Pons (tissue), 1 donor: ENCODE measurements around the gene TOMM40L.
"Not testable (repeated sequence)": the region's sequence is repeated elsewhere in the genome, so short reads cannot be mapped to it uniquely, and the experiment has no call there.

Source experiments
- DNase-seq: peaks from one replicate; pipeline ENCODE4 v3.0.0-alpha.2; 2016; ENCODE audit warnings: low spot score

The TOMM40L gene

DNA sequence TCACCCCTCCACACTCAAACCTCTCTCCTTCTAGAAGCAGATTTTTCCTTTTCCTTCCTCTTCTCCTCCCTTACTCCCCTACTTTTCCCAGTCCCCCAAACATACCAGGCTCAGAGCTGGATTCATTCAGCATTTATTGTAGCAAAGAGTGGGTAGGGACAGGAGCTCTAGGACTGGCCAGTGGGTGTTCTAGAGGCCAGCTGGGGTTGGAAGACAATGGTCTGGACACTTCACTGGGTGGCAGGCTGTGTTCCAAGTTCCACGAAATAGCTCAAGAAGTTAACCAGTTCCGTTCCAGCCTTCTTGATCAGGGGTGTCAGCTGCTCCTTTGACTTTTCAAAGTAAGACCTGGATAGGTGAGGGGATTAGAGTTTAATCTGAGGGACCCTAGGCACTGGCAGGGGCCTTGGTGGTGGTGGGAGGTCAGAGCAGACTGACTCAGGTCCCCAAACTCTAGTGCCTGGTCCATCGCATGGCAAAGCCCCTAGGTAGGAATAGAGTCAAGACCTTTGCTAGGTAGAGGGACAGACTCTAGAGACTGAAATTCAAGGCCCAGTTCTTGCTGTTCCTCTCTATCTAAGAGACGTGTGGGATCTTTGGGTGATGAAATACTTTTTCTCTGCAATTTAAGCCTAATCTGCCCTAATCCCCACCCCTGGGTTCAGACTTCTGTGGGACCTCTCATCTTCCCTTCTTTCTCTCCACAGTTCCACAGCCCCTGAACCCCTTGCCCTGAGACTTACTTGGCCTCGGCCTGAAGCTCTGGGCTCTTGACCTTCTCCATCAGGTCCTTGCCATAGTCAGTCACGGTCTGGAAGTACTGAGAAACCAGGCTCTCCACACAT lies 3.5 kb upstream of the TOMM40L start:
- no peak for DNase-seq

DNA sequence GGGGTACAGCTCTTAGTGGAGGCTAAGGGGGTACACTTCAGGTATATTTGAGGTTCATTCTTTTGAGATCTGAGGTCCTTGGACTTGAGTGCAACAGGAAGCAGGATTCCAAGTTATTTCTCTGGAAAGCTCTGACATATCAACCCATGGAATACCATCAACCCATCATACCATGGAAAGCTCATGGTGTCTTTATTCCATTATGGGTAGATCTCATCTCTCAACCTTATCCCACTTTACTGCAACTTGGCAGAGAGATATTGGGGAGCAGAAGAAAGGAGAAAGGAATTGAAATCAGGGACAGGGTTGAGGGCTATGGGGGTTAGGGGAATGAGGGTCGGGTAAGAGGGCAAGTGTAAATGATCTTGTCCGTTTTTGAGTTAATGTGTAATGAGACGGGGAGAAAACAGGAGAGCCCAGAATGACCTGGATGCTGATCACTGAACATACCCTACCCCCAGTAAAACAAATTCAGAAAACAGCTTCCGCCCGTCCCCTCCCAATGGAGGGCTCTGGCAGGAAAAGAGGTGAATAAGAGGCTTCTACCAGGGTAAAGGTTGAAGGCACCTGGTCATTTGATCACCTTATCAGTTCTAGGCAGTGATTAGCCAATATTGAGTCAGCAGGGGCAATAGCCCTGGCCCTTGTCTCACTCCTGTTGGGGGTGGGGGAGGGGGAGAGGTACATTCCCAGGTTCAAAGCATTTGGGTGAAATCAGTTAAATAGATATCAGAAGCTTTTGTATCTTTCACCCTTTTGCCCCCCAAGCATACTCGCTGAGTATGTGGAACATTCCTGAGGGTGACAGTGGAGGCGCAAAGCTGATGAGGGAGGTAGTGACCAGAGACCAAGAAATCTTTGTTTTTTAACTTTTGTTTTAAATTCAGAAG lies 1.8 kb upstream of the TOMM40L start:
- DNase-seq, result no peak

DNA sequence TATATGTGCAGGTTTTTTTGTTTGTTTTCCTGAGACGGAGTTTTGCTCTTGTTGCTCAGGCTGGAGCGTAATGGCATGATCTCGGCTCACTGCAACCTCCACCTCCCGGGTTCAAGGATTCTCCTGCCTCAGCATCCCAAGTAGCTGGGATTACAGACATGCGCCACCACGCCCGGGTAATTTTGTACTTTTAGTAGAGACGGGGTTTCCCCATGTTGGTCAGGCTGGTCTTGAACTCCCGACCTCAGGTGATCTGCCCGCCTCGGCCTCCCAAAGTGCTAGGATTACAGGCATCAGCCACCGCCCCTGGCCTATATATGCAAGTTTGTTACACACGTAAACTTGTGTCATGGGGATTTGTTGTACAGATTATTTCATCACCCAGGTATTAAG lies 1.2 kb upstream of the TOMM40L start:
- not testable (repeated sequence) for DNase-seq

DNA sequence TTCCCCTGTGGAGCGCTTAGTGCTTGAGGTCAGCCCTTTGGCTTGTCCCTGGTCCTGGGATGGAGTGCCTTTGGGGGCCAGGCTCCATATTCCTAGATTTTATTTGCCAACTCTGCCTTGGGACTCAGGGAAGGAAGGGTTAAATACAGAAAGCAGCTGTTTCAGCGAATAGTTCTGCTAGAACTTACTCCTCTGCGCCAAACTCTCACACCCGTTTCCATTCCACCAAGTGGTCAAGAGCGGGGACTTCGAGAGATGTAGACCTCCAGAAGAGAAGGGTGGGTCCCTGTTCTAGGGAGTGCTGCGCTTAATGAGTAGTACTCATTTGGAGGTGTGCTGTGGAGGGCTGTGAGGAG lies 704 bp upstream of the TOMM40L start:
- no peak for DNase-seq

DNA sequence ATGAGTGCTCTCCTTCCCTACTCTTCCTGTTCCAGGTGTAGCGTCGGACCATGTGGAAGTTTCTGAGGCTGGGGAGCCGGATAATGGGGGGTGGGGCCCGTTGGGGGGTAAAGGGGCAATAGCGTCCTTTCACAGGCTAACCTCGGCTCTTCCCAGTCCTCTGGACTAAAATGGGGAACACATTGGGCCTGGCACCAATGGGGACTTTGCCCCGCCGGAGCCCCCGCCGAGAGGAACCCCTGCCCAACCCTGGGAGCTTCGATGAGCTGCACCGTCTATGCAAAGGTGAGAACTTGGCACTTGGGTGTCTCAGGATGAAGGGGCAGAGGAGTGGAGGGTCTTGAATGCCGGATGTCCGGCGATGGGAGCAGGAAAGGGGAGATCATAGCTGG lies 456 bp downstream of the TOMM40L start:
- no peak for DNase-seq

DNA sequence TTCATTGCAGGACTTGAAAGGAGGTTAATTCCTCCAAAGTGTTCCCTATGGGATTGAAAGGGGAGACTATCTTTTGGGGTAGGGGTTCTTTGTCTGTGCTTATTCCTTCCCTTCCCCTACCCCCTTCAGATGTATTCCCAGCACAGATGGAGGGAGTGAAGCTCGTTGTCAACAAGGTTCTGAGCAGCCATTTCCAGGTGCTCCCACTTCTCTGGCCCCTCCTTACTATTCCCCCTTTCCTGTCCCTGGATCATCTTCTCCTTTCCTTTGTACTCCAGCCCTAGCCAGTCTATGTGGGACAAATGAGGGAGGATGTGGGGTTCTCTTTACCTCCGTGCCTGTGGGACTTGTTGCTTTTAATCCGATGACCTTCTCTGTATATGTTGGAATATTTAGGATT lies 899 bp downstream of the TOMM40L start:
- no peak for DNase-seq

DNA sequence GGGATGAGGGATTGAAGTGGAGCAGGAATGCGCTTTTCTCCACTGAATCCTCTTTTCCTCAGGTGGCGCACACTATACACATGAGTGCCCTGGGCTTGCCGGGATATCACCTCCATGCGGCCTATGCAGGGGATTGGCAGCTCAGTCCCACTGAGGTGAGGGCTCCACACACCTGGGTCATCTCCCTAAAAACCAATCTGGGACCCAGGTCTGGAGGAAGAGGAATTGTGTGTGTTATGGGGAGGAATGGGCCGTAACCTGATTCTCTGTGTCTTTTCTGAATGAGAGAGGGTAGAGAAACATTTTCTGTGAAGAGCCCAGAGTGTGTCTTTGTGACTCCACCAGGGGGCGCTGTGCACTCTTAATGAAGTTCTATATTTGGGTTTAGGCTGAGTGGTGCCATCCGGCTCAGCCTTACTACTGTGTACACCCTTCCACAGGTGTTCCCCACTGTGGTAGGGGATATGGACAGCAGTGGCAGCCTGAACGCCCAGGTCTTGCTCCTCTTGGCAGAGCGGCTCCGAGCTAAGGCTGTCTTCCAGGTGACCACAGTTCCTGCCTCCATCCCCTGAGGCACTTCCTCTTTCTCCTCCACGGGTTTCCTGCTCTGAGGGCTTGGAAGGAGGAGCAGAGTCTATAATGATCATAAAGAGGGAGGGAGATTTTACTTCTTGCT lies 1.5 kb downstream of the TOMM40L start:
- DNase-seq, result peak; percentile 84

DNA sequence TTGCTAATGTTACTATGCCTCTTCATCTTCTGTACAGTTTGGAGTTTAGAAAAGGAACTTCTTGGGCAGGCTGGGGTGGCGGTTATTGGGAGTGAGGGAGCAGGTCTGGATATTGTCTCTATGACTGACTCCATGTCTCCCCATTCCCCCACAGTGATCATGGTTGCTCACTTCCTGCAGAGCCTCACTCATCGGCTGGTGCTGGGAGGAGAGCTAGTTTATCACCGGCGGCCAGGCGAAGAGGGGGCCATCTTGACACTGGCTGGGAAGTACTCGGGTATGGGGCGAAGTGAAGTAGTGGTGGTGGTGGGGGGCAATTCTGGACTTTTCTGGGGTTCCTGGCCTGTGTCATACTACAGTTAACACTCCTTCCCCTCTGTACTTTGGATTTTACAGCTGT lies 2.2 kb downstream of the TOMM40L start:
- no peak for DNase-seq

DNA sequence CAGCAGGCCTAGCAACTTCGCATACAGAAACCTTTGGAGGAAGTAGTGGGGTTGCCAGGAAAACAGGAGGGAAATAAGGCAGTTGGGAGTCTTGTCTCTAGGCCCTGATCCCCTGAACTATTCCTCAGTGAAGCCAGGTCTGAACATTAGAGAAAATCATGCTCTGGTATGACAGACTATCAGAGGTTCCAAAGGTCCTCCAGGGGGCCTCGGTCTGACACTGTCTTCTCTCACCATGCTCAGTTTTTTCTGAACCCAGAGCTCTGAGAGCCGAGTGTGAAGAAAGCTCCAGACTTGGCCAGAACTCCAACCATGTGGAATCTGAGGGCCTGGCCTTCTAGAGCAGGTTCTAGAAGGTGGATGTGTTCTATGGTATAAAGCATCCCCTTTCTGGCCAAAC lies 4.0 kb downstream of the TOMM40L start:
- no peak for DNase-seq

DNA sequence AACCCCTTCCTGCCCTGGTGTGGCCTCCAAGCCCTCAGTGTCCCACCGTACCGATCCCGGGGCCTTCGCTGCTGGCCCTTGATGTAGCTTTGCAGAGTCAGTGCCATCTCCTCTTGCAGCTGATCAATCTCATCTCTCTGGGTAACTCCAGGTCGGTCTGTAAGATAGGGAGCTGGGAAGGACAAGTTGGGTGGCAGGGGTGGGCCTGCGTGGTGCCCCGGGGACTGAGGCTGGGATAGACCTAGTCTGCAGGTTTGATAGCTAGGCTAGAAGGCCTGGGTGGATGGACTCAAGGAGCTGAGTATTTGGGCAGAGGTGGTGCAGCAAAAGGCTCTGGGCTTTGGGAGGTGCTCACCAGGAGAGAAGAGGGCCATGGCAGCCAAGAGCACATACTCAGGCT lies 4.9 kb downstream of the TOMM40L start:
- no peak for DNase-seq

DNA sequence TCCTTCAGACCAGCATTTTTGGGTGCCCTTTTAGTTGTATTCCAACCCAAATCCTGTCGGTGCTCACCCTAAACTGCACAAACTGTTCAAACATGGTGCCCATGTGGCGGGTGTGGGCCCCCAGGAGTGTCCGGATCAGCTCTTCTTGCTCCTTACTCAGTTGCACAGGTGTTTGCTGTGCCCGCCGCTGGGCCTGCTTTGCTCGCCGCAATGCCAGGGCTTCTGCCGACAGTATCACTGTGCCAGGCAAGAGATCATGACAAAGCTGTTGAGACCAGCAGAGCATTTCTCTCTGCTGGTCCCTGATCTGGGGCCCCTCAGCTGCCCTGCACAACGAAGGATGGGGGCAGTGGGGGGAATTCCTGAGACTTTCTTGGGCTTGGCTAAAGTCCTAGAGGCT lies 7.2 kb downstream of the TOMM40L start:
- no peak for DNase-seq

DNA sequence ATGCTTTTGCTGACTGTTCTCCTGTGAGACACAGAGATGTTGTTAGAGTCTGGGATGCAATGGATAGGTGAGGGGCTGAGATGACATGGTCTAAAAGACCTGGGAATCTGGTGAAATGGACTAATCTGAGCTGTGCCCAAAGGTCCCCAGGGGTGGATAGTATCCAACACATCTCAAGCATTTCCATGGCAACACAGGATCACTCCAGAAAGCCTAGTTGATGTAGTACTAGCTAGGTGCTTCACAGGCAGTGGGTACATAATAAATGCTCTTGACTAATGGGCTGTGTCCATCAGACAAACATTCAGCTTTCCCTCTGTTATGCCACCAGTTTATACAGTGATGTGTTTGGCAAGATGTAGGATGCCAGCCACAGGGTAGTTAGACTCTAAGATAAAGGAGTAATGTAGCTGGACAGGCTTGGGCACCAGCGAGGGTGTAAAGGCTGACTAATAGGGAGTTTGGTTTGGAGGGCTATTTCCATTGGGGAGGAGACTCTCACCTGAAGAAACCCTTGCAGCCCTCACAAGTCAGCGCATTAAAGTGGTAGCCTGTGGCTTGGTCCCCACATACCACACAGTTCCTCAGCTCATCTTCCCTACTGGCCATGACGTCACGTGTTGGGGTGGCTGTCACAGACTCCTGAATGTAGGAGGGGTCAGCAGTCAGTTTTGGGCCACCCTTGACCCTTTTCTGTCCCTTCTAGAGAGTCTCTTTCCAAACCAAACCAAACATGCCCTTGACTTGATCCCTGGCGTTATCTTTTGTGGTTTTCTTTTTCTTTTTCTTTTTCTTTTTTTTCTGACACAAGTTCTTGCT lies 10.3 kb downstream of the TOMM40L start:
- no peak for DNase-seq

DNA sequence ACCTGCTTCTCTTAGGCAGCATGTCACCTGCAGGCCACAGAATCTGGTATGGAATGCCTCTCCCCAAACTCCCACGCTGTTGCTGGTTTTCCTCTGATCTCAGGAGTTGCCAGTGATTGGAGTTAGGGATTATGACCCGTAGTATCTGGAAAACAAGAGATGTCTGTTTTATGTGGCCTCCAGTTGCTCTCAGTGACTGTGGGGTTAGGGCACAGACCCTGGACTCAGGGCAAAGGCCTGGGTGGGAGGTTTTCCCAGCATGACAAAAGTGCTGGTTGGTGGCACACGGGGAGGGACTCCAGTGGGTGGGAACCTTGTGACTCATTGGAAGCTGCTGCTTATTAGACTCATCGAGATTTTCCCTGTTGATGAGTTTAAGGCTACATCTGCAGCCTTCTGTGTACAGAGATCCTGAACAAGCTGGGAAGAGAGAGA lies 12.2 kb downstream of the TOMM40L start, which contains the start of gene NR1I3:
Gene NR1I3, minus strand, starts transcription at position 165 of the 435 bp plus-strand sequence. CDS start 1,638 bp downstream, outside the sequence.
- no peak for DNase-seq

DNA sequence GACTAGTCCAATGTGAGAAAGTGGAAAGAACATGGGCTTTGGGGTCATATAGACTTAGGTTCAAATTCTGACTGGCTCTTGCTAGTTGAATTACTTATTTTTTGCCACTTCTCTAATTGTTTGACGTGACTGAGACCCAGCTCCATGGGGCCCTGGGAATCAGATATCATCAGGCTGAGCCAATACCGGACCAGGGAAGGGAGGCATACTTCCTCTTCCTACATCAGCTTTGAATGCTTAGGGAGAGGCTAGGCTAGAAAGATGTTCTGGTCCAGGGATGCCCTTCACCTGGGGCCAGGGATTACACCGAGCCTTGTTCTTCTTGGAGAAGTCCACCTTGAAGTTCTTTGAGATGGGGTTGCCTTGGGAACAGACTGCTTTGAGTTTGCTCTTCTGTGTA lies 15.8 kb downstream of the TOMM40L start:
- no peak for DNase-seq

DNA sequence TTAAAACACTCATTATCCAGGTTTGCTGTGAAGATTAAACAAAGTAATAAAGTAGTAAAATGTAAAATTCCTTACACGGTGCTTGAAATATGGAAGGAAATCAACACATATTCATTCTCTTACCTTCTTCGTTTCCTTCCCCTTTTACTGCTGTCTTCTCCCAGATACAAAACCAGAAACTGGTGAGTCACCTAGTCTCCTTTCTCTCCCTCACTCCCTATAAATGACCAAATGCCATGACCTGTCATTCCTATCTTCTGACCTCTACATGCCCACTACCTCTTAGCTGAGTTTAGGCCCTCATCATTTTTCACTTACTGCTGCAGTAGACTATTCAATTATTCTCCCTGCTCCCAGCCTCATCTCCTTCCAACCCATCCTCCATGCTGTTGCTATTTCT lies 16.5 kb downstream of the TOMM40L start:
- DNase-seq, result no peak

DNA sequence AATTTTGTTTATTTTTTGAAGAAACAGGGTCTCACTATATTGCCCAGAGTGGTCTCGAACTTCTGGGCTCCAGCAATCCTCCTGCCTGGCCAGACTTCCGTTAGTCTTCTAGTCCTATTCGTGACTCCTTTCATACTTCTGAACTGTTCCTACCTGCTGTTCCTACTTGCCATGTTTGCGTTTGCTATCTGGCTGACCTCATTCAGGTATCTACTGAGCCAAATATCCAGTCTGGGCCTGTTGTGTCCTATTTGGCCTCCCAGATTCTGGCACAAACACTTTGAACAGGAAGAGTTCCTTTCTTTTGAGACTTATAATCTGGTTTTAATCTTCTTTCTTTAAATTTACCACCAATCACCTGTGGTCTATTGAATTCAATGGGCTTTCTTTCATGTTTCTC lies 19.0 kb downstream of the TOMM40L start:
- no peak for DNase-seq

DNA sequence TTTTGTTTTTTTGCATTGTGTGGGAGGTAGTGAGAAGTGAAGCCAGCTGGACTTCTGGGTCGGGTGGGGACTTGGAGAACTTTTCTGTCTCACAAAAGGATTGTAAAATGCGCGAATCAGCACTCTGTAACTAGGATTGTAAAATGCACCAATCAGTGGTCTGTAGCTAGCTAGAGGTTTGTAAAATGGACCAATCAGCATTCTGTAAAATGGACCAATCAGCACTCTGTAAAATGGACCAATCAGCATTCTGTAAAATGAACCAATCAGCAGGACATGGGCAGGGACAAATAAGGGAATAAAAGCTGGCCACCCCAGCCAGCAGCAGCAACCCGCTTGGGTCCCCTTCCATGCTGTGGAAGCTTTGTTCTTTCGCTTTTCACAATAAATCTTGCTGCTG lies 24.2 kb downstream of the TOMM40L start:
- DNase-seq, result not testable (repeated sequence)

DNA sequence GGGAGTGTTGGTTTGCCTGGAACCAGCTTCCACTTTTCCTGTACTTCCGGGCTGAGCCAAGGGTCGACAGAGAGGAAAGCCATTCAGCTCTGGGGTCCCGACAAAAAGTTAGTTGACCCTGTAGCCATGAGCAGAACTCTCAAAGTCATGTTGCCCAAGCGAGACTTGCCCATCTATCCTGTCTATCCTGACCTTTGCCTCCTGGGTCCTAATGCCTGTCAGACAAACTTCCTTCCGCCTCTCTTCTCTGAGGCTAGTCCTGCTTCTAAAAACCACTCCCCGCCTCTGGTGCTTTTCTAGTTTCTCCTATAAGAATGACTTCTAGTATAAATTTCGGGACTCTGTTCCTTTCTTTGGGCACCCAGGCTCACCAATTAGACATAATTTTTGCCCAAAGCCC lies 25.0 kb downstream of the TOMM40L start:
- no peak for DNase-seq

DNA sequence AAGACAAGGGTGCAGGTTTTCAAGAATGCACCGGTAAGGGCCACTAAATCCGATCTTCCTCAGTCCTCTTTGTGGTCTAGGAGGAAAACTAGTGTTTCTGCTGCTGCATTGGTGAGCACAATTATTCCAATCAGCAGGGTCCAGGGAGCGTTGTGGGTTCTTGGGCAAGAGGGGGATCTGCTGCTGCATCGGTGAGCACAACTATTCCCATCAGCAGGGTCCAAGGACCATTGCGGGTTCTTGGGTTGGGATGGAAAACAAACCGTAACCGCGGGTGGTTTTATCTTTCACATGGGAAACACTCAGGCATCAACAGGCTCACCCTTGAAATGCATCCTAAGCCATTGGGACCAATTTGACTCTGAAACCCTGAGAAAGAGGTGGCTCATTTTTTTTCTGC lies 25.7 kb downstream of the TOMM40L start:
- no peak for DNase-seq

DNA sequence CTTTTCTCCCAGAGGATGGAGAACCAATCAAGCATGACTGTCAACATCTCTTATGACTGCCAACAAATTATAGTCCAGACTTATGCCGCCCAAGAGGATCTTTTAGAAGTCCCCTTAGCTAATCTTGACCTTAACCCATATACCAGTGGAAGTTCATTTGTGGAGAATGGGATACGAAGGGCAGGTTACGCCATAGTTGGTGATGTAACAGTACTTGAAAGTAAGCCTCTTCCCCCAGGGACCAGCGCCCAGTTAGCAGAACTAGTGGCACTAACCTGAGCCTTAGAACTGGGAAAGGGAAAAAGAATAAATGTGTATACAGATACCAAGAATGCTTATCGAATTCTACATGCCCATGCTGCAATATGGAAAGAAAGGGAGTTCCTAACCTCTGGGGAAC lies 29.4 kb downstream of the TOMM40L start:
- not testable (repeated sequence) for DNase-seq

DNA sequence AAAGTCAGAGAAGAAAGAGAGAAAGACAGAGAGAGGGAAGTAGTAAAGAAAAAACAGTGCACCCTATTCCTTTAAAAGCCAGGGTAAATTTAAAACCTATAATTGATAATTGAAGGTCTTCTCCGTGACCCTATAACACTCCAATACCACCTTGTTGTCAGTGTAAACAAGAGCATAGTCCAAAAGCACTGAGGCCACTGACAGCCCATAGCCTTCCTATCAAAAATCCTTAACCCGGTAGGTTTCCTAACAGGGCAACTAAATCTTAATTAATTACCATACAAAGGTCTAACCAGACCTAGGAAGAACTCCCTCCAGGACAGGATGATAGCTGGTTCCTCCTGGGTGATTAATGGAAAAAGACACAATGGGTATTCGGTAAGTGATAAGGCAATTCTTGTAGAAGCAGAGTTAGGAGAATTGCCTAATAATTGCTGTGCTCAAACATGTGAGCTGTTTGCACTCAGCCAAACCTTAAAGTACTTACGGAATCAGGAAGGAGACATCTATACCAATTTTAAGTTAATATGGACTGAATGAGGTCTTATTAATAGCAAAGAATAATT lies 30.2 kb downstream of the TOMM40L start:
- DNase-seq, result not testable (repeated sequence)
